Measurements from ENCODE around the gene GUCY2F. TPM values are rescaled to one million over a fixed set of nuclear protein-coding genes. Genes with fewer than 3 reads are reported as not detected.

GUCY2F gene
- polyA plus RNA-seq, 2 donors = not detected

Other genes with a start within 250 kb of the GUCY2F start
- 1 to 10 TPM; 3.2 to 6.8 TPM for gene NXT2, start 54.8 kb upstream of the GUCY2F start, polyA plus RNA-seq
- under 1 TPM; 0.06 to 0.07 TPM for gene KCNE5, start 143.1 kb upstream of the GUCY2F start, polyA plus RNA-seq

All from esophagus (tissue), 2 donors.